ENCODE results near the gene ARMH3. TPM values are rescaled to one million over a fixed set of nuclear protein-coding genes. Genes with fewer than 3 reads are reported as not detected.
A peak's percentile ranks its signal among the peaks of the same experiment; 100 is the strongest.

ARMH3 gene
- total and polyA plus RNA-seq, 10 of the 15 experiments (the other 5 are each of a cell fraction or from before 2014, with no cell fraction given): 13.0 to 33.0 (median 16.4) TPM

DNA sequence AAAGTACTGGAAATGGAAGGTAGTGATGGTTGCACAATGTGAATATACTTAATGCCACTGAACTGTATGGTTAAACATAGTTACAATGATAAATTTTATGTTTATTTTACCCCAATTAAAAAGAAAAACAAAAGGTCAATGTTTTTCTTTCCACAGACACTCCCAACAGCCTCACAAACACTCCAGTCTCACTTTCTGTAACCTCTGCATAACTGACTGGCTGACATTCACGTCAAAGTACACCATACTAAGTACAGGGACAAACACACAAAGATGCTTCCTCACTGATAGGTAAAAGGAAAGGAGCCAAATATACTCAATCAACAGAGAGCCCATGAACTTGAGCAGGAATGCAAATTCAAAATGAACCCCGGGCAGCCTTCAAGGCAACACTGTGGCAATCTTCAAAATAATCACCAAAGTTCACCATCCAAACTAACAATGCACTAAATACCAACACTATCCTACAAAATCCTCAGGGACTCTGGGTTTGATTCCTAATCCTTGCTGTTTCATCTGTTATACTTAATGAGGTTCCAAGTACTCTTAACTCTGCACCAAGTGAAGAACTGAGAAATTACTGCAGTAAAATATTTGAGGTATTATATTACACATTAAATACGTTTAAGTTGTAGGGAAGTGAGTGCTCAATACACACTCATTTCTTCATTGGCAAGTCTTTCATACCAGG lies 90.8 kb downstream of the ARMH3 start (continued):
- TF ChIP-seq MLLT1 (IDR thresholded peaks at IDR 0.05) (peak; percentile 41; the same call in 1 of the 2 replicates), BACH1 (IDR thresholded peaks at IDR 0.05; ENCODE audit: borderline replicate concordance) (no peak), NKRF (conservative IDR thresholded peaks at IDR 0.05) (no peak)
- TF ChIP-seq, protein P1, sequence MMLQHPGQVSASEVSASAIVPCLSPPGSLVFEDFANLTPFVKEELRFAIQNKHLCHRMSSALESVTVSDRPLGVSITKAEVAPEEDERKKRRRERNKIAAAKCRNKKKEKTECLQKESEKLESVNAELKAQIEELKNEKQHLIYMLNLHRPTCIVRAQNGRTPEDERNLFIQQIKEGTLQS (IDR thresholded peaks at IDR 0.05; ENCODE audit: borderline replicate concordance, extremely low read depth, low read depth, low read length): no peak
